Forelimb muscle (tissue), 1 donor: Measurements from ENCODE around the gene DNAJC1. TPM values are rescaled to one million over a fixed set of nuclear protein-coding genes. Genes with fewer than 3 reads are reported as not detected.
"Not testable (repeated sequence)": the region's sequence is repeated elsewhere in the genome, so short reads cannot be mapped to it uniquely, and the experiment has no call there.

Experiments
- DNase-seq: peaks from one replicate; pipeline ENCODE4 v3.0.0-alpha.2; 2013; ENCODE audit warnings: low read depth
- polyA plus RNA-seq: library from polyadenylated mRNA; unstranded; fragments of 120-200 nt; gene quantifications from one replicate; pipeline ENCODE4 v1.2.1, GENCODE V29; 2013; ENCODE audit not compliant: insufficient read length

DNAJC1 gene
- polyA plus RNA-seq, 1 donor = 10.8 TPM

DNA sequence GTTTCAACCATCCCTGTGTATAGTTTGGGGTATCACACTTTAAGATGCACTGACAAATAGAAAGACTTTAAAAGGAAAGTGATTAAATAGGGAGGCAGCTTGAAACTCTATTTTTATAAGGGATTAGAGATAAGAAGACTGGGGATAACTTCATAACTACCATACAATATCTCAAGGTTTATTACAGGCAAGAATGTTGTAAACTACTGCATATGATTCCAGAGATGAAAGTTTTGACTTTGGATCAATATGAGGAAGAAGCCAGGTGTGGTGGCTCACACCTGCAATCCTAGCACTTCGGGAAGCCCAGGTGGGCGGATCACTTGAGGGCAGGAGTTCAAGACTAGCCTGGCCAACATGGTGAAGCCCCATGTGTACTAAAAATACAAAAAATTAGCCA is 96.1 kb downstream of the DNAJC1 start:
- DNase-seq = no peak

DNA sequence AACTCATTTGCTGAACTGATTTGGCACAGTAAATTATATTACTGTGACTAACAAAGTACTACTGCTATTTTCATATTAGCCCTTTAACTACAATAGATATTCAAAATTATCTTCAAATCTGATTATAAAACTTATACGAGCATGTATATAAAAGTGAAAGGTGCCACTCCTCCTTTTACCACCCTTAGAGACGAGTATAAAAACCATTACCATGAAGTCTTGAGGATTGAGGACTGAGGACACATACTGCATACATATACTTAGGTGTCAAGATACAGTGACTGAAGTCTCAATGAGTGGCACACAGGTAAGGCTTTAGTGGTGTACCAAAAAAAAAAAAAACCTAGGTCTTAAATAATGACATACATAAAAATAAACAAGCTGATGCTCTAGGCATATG is 98.6 kb downstream of the DNAJC1 start:
- no peak for DNase-seq

DNA sequence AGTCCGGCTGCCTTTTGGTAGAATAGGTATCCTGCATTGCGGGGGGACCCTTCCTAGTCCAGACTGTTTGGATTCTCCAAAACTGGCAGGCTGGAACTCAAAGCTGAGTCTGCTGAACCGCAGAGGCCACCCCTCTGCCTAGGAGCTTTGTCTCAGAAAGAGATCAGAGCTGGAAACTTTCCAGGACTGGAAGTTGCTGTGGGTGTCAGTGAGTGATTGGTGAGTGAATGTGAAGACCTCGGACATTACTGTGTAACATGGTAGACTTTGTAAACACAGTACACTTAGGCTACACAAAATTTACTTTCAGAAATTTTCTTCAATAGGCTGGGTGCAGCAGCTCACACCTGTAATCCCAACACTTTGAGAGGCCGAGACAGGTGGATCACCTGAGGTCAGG is 103.8 kb downstream of the DNAJC1 start:
- no peak for DNase-seq

DNA sequence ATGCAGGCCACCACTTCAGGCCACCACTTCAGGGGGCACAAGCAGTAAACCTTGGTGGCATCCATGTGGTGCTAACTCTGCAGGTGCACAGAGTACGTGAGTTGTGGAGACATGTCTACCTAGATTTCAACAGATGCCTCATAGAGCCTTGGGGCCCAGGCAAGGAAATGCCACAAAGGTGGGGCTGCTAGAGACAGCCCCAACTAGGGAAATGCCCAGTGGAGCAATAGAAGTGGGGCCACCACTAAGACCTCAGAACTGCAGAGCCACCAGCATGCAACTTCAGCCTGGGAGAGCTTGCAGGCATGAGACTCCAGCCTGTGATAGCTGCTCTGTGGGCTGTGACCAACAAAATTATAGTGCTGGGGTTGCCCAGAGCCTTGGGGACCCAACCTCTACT is 107.6 kb downstream of the DNAJC1 start:
- DNase-seq = no peak

GRCh38 chr10:21894648-21895342 is 108.7 kb downstream of the DNAJC1 start:
- DNase-seq = no peak

GRCh38 chr10:21891439-21891838 is 112.1 kb downstream of the DNAJC1 start:
- no peak for DNase-seq

DNA sequence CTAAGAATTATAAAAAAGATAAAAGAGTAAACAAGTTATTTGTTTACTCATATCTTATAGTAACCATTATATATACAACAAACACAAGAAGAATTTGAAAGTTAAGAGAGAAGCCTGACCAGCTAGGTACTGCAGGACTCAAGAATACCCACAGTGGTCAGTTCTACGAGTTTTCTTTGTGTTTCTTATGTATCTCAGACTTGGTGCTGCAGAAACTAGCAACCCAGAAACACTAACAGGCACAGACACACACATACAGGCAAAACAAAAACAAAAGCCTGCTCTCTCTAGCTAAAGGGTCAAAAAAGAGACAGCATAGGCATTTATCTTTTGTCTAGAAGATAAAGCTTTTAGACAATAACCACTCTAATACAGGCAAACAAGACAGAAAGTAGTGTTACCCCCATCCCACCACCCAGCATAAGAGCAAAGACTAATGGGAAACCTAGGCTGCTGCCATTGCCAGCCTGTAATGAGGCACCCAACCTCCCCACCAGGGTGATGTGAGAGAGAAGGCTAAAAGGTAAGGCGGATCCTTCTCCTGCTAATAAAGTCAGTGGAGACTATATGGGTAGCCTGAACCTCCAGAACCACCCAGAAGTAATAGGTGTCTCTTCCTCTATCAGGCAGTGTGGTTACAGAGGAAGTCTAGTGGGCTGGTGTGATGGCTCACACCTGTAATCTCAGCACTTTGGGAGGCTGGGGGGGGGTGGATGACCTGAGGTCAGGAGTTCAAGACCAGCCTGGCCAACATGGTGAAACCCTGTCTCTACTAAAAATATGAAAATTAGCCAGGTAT is 113.9 kb downstream of the DNAJC1 start:
- no peak for DNase-seq

- DNase-seq = no peak
Observed at GRCh38 chr10:21888959-21889358, 114.6 kb downstream of the DNAJC1 start.

DNA sequence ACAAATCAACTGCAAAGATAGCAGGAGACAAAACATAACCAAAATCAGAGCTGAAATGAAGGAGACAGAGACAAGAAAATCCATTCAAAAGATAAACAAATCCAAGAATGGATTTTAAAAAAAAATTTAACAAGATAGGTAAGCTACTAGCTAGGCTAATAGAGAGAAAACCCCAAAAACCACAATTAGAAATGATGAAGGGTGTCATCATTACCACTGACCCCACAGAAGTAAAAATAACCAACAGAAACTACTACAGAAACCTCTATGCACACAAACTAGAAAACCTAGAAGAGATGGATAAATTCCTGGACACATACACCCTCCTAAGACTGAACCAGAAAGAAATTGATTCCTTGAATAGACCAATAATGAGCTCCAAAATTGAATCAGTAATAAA is 117.6 kb downstream of the DNAJC1 start:
- DNase-seq = no peak

DNA sequence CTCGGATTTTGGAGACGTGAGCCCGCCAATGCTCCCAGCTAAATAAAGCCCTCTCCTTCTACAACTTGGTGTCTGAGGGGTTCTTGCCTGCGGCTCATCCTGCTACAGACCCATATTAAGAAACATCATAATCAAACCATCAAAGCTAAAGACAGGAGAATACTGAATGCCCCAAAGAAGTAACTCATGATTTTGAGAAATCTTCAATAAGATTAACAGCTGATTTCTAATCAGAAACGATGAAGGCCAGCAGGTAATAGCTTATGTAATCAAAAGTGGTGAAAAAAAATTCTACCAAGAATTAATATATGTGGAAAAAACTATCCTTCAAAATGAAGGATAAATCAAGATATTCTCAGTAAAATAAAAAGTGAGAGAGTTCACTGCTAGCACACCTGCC is 130.3 kb downstream of the DNAJC1 start:
- no peak for DNase-seq

- DNase-seq = not testable (repeated sequence)
Observed at GRCh38 chr10:21872771-21873170, 130.8 kb downstream of the DNAJC1 start.

GRCh38 chr10:21870849-21871248 is 132.7 kb downstream of the DNAJC1 start:
- DNase-seq = no peak

GRCh38 chr10:21869087-21869486 is 134.4 kb downstream of the DNAJC1 start:
- DNase-seq = not testable (repeated sequence)

GRCh38 chr10:21860718-21861117 is 142.8 kb downstream of the DNAJC1 start:
- no peak for DNase-seq

- DNase-seq = no peak
Observed at GRCh38 chr10:21858455-21858854, 145.1 kb downstream of the DNAJC1 start.

DNA sequence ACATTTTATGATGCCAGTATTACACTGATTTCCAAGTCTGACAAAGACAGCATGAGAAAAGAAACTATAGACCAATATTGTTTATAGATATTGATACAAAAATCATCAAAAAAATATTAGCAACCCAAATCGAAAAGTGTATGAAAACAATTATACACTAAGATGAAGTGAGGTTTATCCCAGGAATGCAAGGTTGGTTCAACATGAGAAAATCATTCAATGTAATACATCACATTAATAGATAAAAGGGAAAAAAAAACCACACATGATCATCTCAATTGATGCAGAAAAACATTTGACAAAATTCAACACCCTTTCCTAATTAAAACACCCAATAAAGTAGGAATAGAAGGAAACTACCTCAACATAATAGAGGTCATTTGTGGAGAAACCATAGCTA is 153.9 kb downstream of the DNAJC1 start:
- no peak for DNase-seq

DNA sequence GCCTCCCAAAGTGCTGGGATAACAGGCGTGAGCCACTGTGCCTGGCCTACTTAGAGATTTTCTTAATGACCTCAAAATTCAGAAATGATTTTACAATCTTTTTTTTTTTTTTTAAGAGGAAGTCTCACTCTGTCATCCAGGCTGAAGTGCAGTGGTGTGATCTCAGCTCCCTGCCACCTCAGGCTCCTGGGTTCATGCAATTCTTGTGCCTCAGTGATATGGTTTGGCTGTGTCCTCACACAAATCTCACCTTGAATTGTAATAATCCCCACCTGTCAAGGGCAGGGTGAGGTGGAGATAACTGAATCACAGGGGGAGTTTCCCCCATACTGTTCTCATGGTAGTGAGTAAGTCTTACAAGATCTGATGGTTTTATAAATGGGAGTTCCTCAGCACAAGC is 159.9 kb downstream of the DNAJC1 start:
- DNase-seq = no peak

DNA sequence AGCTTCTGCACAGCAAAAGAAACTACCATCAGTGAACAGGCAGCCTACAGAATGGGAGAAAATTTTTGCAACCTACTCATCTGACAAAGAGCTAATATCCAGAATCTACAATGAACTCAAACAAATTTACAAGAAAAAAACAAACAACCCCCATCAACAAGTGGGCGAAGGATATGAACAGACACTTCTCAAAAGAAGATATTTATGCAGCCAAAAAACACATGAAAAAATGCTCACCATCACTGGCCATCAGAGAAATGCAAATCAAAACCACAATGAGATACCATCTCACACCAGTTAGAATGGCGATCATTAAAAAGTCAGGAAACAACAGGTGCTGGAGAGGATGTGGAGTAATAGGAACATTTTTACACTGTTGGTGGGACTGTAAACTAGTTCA is 162.3 kb downstream of the DNAJC1 start:
- not testable (repeated sequence) for DNase-seq

DNA sequence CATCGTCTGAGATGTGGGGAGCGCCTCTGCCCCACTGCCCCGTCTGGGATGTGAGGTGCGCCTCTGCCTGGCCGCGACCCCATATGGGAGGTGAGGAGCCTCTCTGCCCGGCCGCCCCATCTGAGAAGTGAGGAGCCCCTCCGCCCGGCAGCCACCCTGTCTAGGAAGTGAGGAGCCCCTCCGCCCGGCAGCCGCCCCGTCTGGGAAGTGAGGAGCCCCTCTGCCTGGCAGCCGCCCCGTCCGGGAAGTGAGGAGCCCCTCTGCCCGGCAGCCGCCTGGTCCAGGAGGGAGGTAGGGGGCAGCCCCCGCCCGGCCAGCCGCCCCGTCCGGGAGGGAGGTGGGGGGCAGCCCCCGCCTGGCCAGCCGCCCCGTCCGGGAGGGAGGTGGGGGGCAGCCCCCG is 166.0 kb downstream of the DNAJC1 start:
- not testable (repeated sequence) for DNase-seq

DNA sequence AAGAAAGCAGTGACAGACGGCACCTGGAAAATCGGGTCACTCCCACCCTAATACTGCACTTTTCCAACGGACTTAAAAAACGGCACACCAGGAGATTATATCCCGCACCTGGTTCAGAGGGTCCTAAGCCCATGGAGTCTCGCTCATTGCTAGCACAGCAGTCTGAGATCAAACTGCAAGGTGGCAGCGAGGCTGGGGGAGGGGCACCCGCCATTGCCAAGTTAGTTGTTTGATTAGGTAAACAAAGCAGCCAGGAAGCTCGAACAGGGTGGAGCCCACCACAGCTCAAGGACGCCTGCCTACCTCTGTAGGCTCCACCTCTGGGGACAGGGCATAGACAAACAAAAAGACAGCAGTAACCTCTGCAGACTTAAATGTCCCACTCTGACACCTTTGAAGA is 169.0 kb downstream of the DNAJC1 start:
- not testable (repeated sequence) for DNase-seq

DNA sequence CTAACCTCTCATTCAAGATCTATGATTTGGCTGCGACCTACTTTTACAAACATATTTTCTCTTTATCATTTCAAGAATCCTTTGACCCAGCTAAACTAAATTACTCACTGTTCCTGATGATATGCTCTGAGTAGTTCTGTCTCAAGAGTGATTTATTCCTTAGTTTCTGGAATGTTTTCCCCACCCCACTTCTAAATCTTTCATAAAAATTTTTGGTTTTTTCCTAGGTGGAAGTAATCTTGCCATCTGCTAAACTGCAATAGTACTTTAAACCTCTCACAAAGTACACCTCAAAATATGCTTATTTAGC is 170.8 kb downstream of the DNAJC1 start:
- DNase-seq = no peak

GRCh38 chr10:21831986-21832820 is 171.3 kb downstream of the DNAJC1 start:
- DNase-seq = no peak

- DNase-seq = no peak
Observed at GRCh38 chr10:21830037-21830436, 173.5 kb downstream of the DNAJC1 start.
